Pancreas (tissue), 10 donors: ENCODE data around the gene KCNJ14. TPM values are rescaled to one million over a fixed set of nuclear protein-coding genes. Genes with fewer than 3 reads are reported as not detected.
A peak's percentile ranks its signal among the peaks of the same experiment; 100 is the strongest.

ENCODE experiments used
- ATAC-seq, 4 donors: fragments of 200-7000 bp; cut with Tn5 transposase; one replicate each; pipeline versions ENCODE4 v1.8.0 to v1.9.1; 2020; ENCODE audit warnings: mild to moderate bottlenecking in 4 of 4, moderate library complexity in 4 of 4
- DNase-seq, 6 donors: peaks; one replicate each; pipeline ENCODE4 v3.0.0-alpha.2; 2020
- FAIRE-seq: peaks from 2 replicates; lab custom pipeline; 2012; peaks lifted over from hg19 to GRCh38; lab: Jason Lieb, UNC
- H3K27ac ChIP-seq, 4 donors: fragments of 200-600 bp; sonication (generic); 1 replicate in 3 of 4; 2 replicates in 1 of 4; pipeline versions ENCODE4 v1.5.0 to v1.8.0; 2020
- H3K27me3 ChIP-seq, 4 donors: fragments of 200-600 bp; one replicate each; pipeline ENCODE4 v1.8.0; 2021
- H3K36me3 ChIP-seq, 3 donors: fragments of 200-600 bp; sonication (generic) in 1 of 3; one replicate each; pipeline versions ENCODE4 v1.5.0 to v1.8.0; 2020 to 2021
- H3K4me1 ChIP-seq, 3 donors: fragments of 200-600 bp; one replicate each; pipeline ENCODE4 v1.8.0; 2021
- H3K4me3 ChIP-seq, 4 donors: fragments of 200-600 bp; sonication (generic) in 2 of 4; one replicate each; pipeline versions ENCODE4 v1.5.0 to v1.8.0; 2020 to 2021
- H3K9me3 ChIP-seq, 4 donors: fragments of 200-600 bp; one replicate each; pipeline ENCODE4 v1.8.0; 2021
- WGBS, 2 donors: extraction: QIAGEN DNeasy Blood & Tissue Kit; methylation state at CpG; one replicate each; pipeline ENCODE4 v1.1.7; 2013; 5-methylcytosine and 5-hydroxymethylcytosine counted together
- intact Hi-C, 3 donors: fragments of 100-400 bp; cut with DNase I; formaldehyde crosslinking; loops; one replicate each; pipeline versions ENCODE4 v1.11.1 to v1.14.2; 2022
- polyA plus RNA-seq, 2 donors: library from polyadenylated mRNA; stranded (reverse); fragments of 200-250 nt; gene quantifications; one replicate each; pipeline ENCODE4 v1.2.3, GENCODE V29; 2013
- total RNA-seq, 6 donors: library from RNA; stranded (reverse); fragmentation: NEBNext Ultra II Directional in 4 of 6; extraction: Animal tissue kit (Norgen Biotek cat#: 25700) in 4 of 6; gene quantifications; one replicate each; pipeline versions ENCODE4 v1.2.1 to v1.2.4, GENCODE V29; 2021 to 2023
- TF ChIP-seq, protein P1 (sequence below), 4 donors: fragments of 200-600 bp; sonication (generic) in 3 of 4; IDR thresholded peaks; one replicate each; pipeline versions ENCODE4 v1.5.0 to v1.8.0; 2021; ENCODE audit warnings: antibody characterized with exemption in 4 of 4
- donor health status: healthy with polysubstance abuse.
- donor health status: DM: no; HTN: no; CAD: no; lungs with moderate emphysema.
- donor health status: DM: no; HTN: no; CAD: no.
- donor health status: control.
- donor health status: control.
- donor health status: Bipolar disorder and iron deficiency.
- donor health status: DM: yes; HTN: yes; CAD: no.
- donor health status: DM: no; HTN: no; CAD: no.
- donor health status: DM: no; HTN: no; CAD: no.
- donor health status: DM: yes; HTN: yes; CAD: no.

The KCNJ14 gene
- total and polyA plus RNA-seq, 8 donors, result 0.20 to 0.59 (median 0.42) TPM

DNA sequence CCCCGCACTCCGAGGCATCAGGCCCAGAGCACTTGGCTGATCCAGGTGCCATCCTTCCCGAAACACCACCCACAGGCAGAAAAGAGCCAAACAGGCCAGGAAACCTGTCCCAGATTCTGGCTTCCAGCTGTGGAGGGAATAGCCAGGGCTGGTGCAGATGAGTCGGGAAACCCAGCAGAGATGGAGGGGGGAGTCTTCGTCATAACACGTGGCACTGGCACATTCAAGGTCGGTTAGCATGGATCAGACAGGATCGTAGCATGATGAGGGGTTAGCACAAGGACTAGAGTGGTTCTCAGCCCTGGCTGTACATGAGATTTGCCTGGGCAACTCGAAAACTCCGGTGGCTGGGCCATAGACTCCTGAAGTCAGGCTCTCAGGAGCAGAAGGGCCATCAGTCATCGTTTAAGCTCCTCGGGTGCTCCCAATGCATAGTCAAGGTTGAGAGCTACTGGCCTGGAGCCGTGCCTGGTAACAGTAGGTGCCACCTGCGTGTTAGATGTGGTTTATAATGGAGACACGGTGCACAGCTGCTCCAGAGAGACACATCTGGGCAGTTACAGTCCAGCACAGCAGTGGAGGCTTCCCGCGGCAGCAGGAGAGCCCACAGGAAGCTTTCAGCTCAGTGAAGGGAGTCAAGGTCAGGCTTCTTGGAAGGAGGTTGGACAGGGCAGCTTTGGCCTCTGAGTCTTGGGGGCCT, 20.1 kb downstream of the KCNJ14 start:
- DNase-seq (no peak), ATAC-seq (no peak), FAIRE-seq (no peak)
- Histone ChIP-seq H3K4me3 (no peak overlapping the region), H3K4me1 (peaks cover 0 to 1% (median under 1%) of the 10 kb centered on the region in 3 donors), H3K9me3 (no peaks in the 10 kb centered on the region), H3K27me3 (no peaks in the 10 kb centered on the region), H3K27ac (no peak overlapping the region), H3K36me3 (peaks cover 7 to 46% (median 40%) of the 10 kb centered on the region in 3 donors)
- intact Hi-C loops, result no loop called here
- WGBS, 2 donors, result 81 to 83% methylated on average over 17 of the region's 17 CpGs
- TF ChIP-seq, protein P1, sequence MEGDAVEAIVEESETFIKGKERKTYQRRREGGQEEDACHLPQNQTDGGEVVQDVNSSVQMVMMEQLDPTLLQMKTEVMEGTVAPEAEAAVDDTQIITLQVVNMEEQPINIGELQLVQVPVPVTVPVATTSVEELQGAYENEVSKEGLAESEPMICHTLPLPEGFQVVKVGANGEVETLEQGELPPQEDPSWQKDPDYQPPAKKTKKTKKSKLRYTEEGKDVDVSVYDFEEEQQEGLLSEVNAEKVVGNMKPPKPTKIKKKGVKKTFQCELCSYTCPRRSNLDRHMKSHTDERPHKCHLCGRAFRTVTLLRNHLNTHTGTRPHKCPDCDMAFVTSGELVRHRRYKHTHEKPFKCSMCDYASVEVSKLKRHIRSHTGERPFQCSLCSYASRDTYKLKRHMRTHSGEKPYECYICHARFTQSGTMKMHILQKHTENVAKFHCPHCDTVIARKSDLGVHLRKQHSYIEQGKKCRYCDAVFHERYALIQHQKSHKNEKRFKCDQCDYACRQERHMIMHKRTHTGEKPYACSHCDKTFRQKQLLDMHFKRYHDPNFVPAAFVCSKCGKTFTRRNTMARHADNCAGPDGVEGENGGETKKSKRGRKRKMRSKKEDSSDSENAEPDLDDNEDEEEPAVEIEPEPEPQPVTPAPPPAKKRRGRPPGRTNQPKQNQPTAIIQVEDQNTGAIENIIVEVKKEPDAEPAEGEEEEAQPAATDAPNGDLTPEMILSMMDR (IDR thresholded peaks at IDR 0.05), result no peak

DNA sequence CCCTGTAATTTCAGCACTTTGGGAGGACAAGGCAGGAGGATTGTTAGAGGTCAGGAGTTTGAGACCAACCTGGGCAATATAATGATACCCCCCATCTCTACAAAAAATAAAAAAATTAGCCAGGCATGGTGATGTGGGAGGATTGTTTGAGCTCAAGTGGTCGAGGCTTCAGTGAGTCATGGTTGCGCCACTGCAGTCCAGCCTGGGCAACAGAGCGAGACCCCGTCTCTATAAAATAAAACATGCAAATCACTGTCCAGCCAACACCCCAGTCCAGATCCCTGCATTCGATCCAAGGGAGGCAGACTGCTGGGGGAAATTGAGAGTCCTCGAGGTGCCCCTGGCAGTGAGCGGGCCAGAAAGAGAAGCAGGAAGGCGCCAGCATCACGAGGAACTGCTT, 20.8 kb downstream of the KCNJ14 start:
- Histone ChIP-seq H3K9me3 (no peaks in the 10 kb centered on the region), H3K27ac (no peak overlapping the region), H3K4me1 (peaks cover 0 to 3% (median 0%) of the 10 kb centered on the region in 3 donors), H3K36me3 (peaks cover 7 to 39% (median 34%) of the 10 kb centered on the region in 3 donors), H3K4me3 (no peak overlapping the region), H3K27me3 (no peaks in the 10 kb centered on the region)
- 95% methylated on average over 9 of the region's 9 CpGs for WGBS, 2 donors
- ATAC-seq (no peak), FAIRE-seq (no peak), DNase-seq (no peak)
- TF ChIP-seq, protein P1 (IDR thresholded peaks at IDR 0.05), result no peak
- intact Hi-C loops, result no loop called here

- TF ChIP-seq, protein P1 (IDR thresholded peaks at IDR 0.05), result no peak
- Histone ChIP-seq H3K27me3 (no peaks in the 10 kb centered on the region), H3K27ac (no peak overlapping the region), H3K4me1 (peaks cover 0 to 3% (median 2%) of the 10 kb centered on the region in 3 donors), H3K36me3 (peaks cover 7 to 39% (median 29%) of the 10 kb centered on the region in 3 donors), H3K4me3 (no peak overlapping the region), H3K9me3 (no peaks in the 10 kb centered on the region)
- FAIRE-seq (no peak), ATAC-seq (no peak), DNase-seq (peak in 1 of 6 donors; percentile 58)
- intact Hi-C loops, result no loop called here
- 83 to 85% methylated on average over 10 of the region's 10 CpGs for WGBS, 2 donors
These were observed 21.8 kb downstream of the KCNJ14 start for GRCh38 chr19:48477067-48477685.

- 87 to 88% methylated on average over 22 of the region's 22 CpGs for WGBS, 2 donors
- intact Hi-C loops, result no loop called here
- H3K9me3 ChIP-seq, result no peaks in the 10 kb centered on the region
- DNase-seq (peak in 1 of 6 donors; percentile 81), FAIRE-seq (no peak), ATAC-seq (no peak)
- TF ChIP-seq, protein P1 (IDR thresholded peaks at IDR 0.05), result no peak
- H3K27me3 ChIP-seq, result no peaks in the 10 kb centered on the region
- no peak overlapping the region for H3K4me3 ChIP-seq
- peaks cover 0 to 6% (median 3%) of the 10 kb centered on the region in 3 donors for H3K4me1 ChIP-seq
- peaks cover 7 to 39% (median 25%) of the 10 kb centered on the region in 3 donors for H3K36me3 ChIP-seq
- H3K27ac ChIP-seq, result no peak overlapping the region
These were observed 22.4 kb downstream of the KCNJ14 start for GRCh38 chr19:48477698-48478338.
